Hepatocyte (in vitro differentiated cells): ENCODE results near the gene ERMARD.

Source experiments
- EZH2phosphoT487 ChIP-seq: fragments of 200-600 bp; sonication (generic); IDR thresholded peaks from one replicate; pipeline ENCODE4 v1.6.1; 2018; ENCODE audit warnings: antibody characterized with exemption, mild to moderate bottlenecking, low read depth, moderate library complexity; ENCODE audit not compliant: unreplicated experiment, severe bottlenecking
- TF ChIP-seq, protein P1 (sequence below): fragments of 200-600 bp; sonication (generic); IDR thresholded peaks from 2 replicates; pipeline ENCODE4 v1.5.1; 2016; ENCODE audit warnings: antibody characterized with exemption, mild to moderate bottlenecking; ENCODE audit not compliant: poor library complexity

DNA sequence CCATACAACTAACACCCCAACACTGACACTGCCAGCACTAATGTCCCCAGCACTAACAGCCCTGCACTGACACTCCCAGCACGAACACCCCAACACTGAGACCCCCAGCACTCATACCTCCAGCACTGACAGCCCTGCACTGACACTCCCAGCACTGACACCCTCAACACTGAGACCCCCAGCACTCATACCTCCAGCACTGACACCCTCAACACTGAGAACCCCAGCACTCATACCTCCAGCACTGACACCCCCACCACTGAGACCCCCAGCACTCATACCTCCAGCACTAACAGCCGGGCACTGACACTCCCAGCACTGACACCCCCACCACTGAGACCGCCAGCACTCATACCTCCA lies 57.2 kb downstream of the ERMARD start:
- TF ChIP-seq, protein P1, sequence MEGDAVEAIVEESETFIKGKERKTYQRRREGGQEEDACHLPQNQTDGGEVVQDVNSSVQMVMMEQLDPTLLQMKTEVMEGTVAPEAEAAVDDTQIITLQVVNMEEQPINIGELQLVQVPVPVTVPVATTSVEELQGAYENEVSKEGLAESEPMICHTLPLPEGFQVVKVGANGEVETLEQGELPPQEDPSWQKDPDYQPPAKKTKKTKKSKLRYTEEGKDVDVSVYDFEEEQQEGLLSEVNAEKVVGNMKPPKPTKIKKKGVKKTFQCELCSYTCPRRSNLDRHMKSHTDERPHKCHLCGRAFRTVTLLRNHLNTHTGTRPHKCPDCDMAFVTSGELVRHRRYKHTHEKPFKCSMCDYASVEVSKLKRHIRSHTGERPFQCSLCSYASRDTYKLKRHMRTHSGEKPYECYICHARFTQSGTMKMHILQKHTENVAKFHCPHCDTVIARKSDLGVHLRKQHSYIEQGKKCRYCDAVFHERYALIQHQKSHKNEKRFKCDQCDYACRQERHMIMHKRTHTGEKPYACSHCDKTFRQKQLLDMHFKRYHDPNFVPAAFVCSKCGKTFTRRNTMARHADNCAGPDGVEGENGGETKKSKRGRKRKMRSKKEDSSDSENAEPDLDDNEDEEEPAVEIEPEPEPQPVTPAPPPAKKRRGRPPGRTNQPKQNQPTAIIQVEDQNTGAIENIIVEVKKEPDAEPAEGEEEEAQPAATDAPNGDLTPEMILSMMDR, result no peak
- TF ChIP-seq EZH2phosphoT487, result no peak
